K562 (cell line): ENCODE measurements around the gene GP1BB. TPM values are rescaled to one million over a fixed set of nuclear protein-coding genes. Genes with fewer than 3 reads are reported as not detected.

Experiments
- CREB3L1 ChIP-seq: fragments of 450-650 bp; IDR thresholded peaks from 2 replicates; pipeline ENCODE4 v1.6.1; 2014; ENCODE audit warnings: low read depth, mild to moderate bottlenecking, moderate library complexity, borderline replicate concordance
- ETV1 ChIP-seq: fragments of 450-650 bp; conservative IDR thresholded peaks from 2 replicates; pipeline ENCODE4 v1.6.1; 2016; ENCODE audit warnings: missing genetic modification characterization, control low read depth, low read depth, missing compliant biosample characterization
- FOXK1 ChIP-seq: sonication (generic); formaldehyde crosslinking; IDR thresholded peaks from 2 replicates; pipeline ENCODE4 v1.8.0; 2022; ENCODE audit warnings: missing genetic modification reagents, mild to moderate bottlenecking, borderline replicate concordance
- MITF ChIP-seq: IDR thresholded peaks from 2 replicates; pipeline ENCODE4 v1.6.1; 2014; ENCODE audit warnings: antibody characterized with exemption
- POLR3A ChIP-seq: IDR thresholded peaks from 2 replicates; pipeline ENCODE4 v1.6.1; 2011; ENCODE audit warnings: borderline replicate concordance, mild to moderate bottlenecking, moderate library complexity; ENCODE audit not compliant: insufficient read length, insufficient read depth; ENCODE audit errors: extremely low read depth
- PRDM10 ChIP-seq: fragments of 450-650 bp; IDR thresholded peaks from 2 replicates; pipeline ENCODE4 v1.6.1; 2018; ENCODE audit not compliant: partially characterized antibody
- RNF2 ChIP-seq: sonication (generic); IDR thresholded peaks from 2 replicates; pipeline ENCODE4 v1.6.1; 2016
- SNIP1 ChIP-seq: fragments of 450-650 bp; IDR thresholded peaks from 2 replicates; pipeline ENCODE4 v1.7.1; 2017; ENCODE audit warnings: low read depth, mild to moderate bottlenecking
- ZNF592 ChIP-seq: fragments of 450-650 bp; IDR thresholded peaks from 2 replicates; pipeline ENCODE4 v1.6.1; 2017; ENCODE audit warnings: antibody characterized with exemption, mild to moderate bottlenecking
- ZNF699 ChIP-seq: fragments of 250-450 bp; sonication (Bioruptor Pico); IDR thresholded peaks from 2 replicates; pipeline ENCODE4 v1.8.0; 2021; ENCODE audit warnings: mild to moderate bottlenecking, moderate library complexity; ENCODE audit not compliant: insufficient replicate concordance
- polyA plus RNA-seq, 8 experiments: library from polyadenylated mRNA; depleted of rRNA in 4 of 8; stranded (reverse) in 5 of 8; unstranded in 3 of 8; fragments of >200 nt; fragmentation: Nextera tagmentation in 2 of 8; fragmentation: Illumina TruSeq in 1 of 8; extraction: Ambion mirVana in 2 of 8; extraction: Trizol in 1 of 8; gene quantifications; 2 replicates each; pipeline versions ENCODE4 v1.2.1 to v1.2.3, GENCODE V29; 2011 to 2014; ENCODE audit warnings: inconsistent platforms in 1 of 8, missing spikeins in 1 of 8
- total RNA-seq, 7 experiments: library from RNA; depleted of rRNA in 6 of 7; stranded (reverse); fragments of >200 nt in 6 of 7; fragmentation: Illumina TruSeq in 2 of 7; extraction: Trizol in 2 of 7; gene quantifications; 2 replicates each; pipeline versions ENCODE4 v1.2.1 to v1.2.3, GENCODE V29; 2011 to 2021; ENCODE audit warnings: low replicate concordance in 1 of 7
- TF ChIP-seq, protein P1 (sequence below), 2 experiments: fragments of 450-650 bp; conservative IDR thresholded peaks; 2 replicates each; pipeline ENCODE4 v1.6.1; 2017; ENCODE audit warnings: mild to moderate bottlenecking in 2 of 2, moderate library complexity in 2 of 2

Gene GP1BB
- total and polyA plus RNA-seq, 9 of the 15 experiments (the other 6 are each of a cell fraction or from before 2014, with no cell fraction given) = 0.69 to 162 (median 2.8) TPM

- no peak for TF ChIP-seq ZNF592
- TF ChIP-seq SNIP1 = no peak
- no peak for TF ChIP-seq PRDM10
- 0 out of 2 replicates have a peak, but pooled peaks have one; percentile 18 for TF ChIP-seq MITF
- TF ChIP-seq, protein P1, sequence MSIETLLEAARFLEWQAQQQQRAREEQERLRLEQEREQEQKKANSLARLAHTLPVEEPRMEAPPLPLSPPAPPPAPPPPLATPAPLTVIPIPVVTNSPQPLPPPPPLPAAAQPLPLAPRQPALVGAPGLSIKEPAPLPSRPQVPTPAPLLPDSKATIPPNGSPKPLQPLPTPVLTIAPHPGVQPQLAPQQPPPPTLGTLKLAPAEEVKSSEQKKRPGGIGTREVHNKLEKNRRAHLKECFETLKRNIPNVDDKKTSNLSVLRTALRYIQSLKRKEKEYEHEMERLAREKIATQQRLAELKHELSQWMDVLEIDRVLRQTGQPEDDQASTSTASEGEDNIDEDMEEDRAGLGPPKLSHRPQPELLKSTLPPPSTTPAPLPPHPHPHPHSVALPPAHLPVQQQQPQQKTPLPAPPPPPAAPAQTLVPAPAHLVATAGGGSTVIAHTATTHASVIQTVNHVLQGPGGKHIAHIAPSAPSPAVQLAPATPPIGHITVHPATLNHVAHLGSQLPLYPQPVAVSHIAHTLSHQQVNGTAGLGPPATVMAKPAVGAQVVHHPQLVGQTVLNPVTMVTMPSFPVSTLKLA (conservative IDR thresholded peaks at IDR 0.05) = no peak
- TF ChIP-seq CREB3L1 = no peak
- no peak for TF ChIP-seq ETV1 (tag)
- no peak for TF ChIP-seq POLR3A
- TF ChIP-seq FOXK1 = peak; percentile 68; the same call in 1 of the 2 replicates
- TF ChIP-seq RNF2 = peak; percentile 42; the same call in 1 of the 2 replicates
- TF ChIP-seq ZNF699 (CRISPR knock-in tag) = peak; percentile 75
These were observed 49.0 kb upstream of the GP1BB start (continued) for GRCh38 chr22:19674129-19674928.
